SH-SY5Y (cell line): ENCODE data around the gene CEMIP.

Experiments
- GATA2 ChIP-seq: IDR thresholded peaks from 2 replicates; pipeline ENCODE4 v1.6.1; 2011; ENCODE audit warnings: mild to moderate bottlenecking, low read depth, low read length
- GATA3 ChIP-seq: IDR thresholded peaks from 2 replicates; pipeline ENCODE4 v1.6.1; 2011; ENCODE audit warnings: low read depth, mild to moderate bottlenecking, low read length, moderate library complexity

CEMIP gene

GRCh38 chr15:80747317-80748053, 31.7 kb upstream of the CEMIP start:
- TF ChIP-seq GATA3, result no peak
- TF ChIP-seq GATA2, result no peak

GRCh38 chr15:80749589-80749988, 29.6 kb upstream of the CEMIP start:
- TF ChIP-seq GATA2 (no peak), GATA3 (no peak)

GRCh38 chr15:80750575-80750974, 28.6 kb upstream of the CEMIP start:
- TF ChIP-seq GATA2 (no peak), GATA3 (no peak)

- TF ChIP-seq GATA2 (no peak), GATA3 (no peak)
These were observed 27.0 kb upstream of the CEMIP start for GRCh38 chr15:80752204-80752603.

DNA sequence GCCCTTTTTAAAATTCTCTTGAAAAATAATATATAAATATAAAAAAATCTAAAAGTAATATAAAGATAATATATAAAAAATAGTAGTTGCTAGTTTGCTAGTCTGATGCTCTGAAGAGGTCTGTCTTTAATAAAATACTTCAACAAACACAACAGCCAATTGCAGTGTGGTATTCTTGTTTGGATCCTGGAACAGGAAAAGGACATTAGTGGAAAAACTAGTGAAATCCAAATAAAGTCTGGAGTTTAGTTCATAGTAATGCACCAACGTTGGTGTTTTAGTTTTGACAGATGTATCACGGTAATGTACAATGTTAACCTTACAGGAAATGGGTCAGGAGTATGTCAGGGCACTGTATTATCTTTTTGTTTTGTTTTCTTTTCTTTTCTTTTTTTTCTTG, 26.0 kb upstream of the CEMIP start:
- TF ChIP-seq GATA2, result no peak
- TF ChIP-seq GATA3, result no peak

- TF ChIP-seq GATA2, result no peak
- no peak for TF ChIP-seq GATA3
These were observed 25.2 kb upstream of the CEMIP start for GRCh38 chr15:80754014-80754413.

GRCh38 chr15:80755885-80756284, 23.3 kb upstream of the CEMIP start:
- no peak for TF ChIP-seq GATA2
- no peak for TF ChIP-seq GATA3

DNA sequence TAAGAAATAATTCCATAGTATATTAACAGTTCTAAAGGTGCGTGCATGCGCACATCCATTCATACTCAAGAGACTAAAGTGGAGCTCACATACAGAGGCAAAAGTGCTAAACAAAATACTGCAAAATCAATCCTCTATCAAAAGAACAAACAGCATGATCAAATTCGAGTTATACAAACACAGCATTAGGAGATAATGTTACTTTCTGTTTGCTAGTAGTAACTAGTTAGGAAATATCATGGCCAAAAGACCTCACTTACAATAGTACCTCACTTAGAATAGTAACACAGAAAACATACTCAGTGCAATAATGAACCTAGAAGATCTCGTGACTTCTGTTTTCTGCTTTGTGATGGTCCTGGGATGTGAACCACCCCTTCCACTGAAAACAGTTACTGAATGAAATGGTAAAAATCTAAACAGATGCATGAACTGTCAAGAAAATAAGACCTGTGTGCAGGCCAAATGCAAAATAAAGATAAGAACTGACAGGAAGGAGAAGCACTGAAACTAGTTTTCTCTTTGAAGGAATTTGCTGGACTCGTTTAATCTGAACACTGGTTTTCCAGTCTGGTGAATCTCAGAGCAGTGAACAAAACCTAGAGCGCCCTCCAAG, 20.9 kb upstream of the CEMIP start:
- TF ChIP-seq GATA2 (no peak), GATA3 (no peak)

DNA sequence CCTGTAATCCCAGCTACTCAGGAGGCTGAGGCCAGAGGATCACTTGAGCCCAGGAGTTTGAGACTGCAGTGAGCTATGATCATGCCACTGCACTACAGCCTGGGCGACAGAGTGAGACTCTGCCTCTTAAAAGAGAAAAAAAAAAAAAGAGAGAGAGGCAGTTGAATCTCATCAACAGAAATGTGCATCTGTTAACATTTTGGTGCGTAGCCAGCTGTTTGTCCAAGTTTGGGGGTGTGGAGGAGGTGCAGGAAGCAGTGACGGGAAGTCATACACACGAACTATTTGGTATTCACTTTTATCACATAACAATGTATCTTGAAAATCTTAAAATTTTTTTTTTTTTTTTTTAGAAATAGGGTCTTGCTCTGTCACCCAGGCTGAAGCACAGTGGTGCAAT, 18.2 kb upstream of the CEMIP start:
- no peak for TF ChIP-seq GATA2
- no peak for TF ChIP-seq GATA3

DNA sequence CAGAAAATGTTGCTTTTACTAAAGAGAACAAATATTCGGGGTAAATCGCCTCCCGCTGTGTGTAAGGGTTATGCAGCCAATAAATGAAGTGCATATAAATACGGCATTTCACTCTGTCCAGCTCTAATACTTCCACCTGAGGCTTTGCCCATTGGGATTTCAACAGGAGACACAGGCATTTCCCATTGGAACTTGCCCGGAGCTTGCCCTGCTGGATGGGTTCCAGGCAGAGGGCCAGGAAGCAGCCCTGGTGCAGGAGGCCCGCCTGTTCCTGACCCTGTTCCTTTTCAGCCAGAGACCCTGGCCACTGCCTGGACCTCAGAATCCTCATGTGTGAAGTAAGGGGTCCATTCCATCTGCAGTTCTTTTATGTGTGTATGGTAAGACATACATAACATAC, 17.4 kb upstream of the CEMIP start:
- TF ChIP-seq GATA3 (no peak), GATA2 (no peak)

- no peak for TF ChIP-seq GATA3
- no peak for TF ChIP-seq GATA2
These were observed 14.6 kb upstream of the CEMIP start for GRCh38 chr15:80764535-80764934.

DNA sequence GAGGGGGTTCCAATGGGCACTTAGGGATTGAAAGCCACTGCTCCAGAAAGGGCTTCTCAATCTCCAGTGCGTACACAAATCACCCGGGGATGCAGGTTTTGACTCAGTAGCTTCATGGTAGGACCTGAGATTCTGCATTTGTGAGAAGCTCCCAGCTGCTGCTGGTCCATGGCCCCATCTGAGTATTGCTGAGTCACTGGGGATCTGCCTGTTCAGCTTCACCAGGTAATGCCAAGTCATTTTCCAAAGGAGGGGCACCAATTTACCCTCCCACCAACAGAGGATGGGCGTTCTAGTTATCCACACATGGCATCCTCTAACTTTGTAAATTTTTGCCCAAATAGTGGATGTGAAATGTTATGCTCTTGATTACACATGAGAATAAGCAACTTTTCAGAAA, 12.9 kb upstream of the CEMIP start:
- TF ChIP-seq GATA3 (no peak), GATA2 (no peak)

- TF ChIP-seq GATA3, result no peak
- TF ChIP-seq GATA2, result no peak
These were observed 11.0 kb upstream of the CEMIP start for GRCh38 chr15:80768158-80768557.

- no peak for TF ChIP-seq GATA2
- no peak for TF ChIP-seq GATA3
These were observed 9.9 kb upstream of the CEMIP start for GRCh38 chr15:80769153-80769828.
